ENCODE results near the gene TSPYL6.

DNA sequence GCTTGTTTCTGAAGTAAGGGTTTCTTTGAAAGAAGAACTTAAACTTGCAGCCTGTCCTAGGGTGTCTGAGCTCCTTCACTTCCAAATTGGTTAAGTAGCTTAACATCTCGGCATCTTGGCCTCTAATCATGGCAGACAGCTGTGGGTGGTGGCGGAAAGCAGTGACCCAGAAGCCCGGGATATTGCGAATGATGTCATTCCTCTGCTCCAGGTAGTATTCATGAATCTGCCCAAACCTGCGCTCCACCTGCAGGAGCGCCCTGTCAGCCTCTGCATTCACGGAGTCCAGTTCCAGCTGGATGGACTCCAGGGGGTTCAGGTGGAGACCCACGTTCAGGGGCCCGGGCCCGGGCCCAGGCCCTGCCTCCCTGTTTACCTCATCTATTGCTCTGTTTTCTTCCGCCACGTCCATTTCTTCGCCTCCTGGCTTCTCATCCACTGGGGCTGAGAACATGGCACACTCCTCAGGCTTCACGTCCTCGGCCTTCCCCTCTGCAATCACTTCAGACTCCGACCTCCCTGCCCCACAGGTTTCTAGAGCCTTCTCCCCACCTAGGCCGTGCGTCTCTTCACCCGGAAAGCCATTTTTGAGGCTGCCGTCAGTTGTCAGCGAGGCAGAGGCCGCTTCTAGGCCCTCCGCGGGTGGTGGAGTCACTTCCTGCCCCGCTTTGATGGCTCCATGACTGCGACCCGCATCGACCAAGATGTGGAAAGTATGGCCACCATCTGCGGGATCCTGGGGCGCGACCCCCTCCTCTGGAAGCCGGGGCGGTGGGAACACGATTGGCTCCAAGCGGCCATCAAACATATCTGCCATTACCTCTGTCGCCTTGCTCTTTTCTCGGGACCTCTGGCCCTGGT, 569 bp downstream of the TSPYL6 start:
- TF ChIP-seq CTCF (IDR thresholded peaks at IDR 0.05) (no peak), POLR2A (IDR thresholded peaks at IDR 0.05) (no peak)
